HG03108 (cell line): ENCODE measurements around the gene LCN15.
"Not testable (repeated sequence)": the region's sequence is repeated elsewhere in the genome, so short reads cannot be mapped to it uniquely, and the experiment has no call there.

Source experiments
- ATAC-seq: cut with Tn5 transposase; IDR thresholded peaks from one replicate; pipeline ENCODE4 v1.9.1; 2021; ENCODE audit warnings: moderate library complexity; ENCODE audit not compliant: unreplicated experiment

Gene LCN15

GRCh38 chr9:136794281-136794999 is 30.1 kb upstream of the LCN15 start:
- ATAC-seq: no peak

- no peak for ATAC-seq
Observed at GRCh38 chr9:136793086-136793946, 29.0 kb upstream of the LCN15 start.

- ATAC-seq: no peak
Observed at GRCh38 chr9:136792321-136793085, 28.2 kb upstream of the LCN15 start.

GRCh38 chr9:136791516-136792276 is 27.4 kb upstream of the LCN15 start:
- ATAC-seq: no peak

- ATAC-seq: peak; percentile 82
Observed at GRCh38 chr9:136790640-136791515, 26.6 kb upstream of the LCN15 start, which contains the start of gene TMEM141. TMEM141 (plus strand) TSS chr9:136791344; CDS start chr9:136791371, 27 bp downstream.

- ATAC-seq: no peak
Observed at GRCh38 chr9:136789523-136789937, 25.2 kb upstream of the LCN15 start.

- ATAC-seq: not testable (repeated sequence)
Observed at GRCh38 chr9:136788644-136789522, 24.6 kb upstream of the LCN15 start.

GRCh38 chr9:136787690-136788400 is 23.5 kb upstream of the LCN15 start:
- no peak for ATAC-seq

- not testable (repeated sequence) for ATAC-seq
Observed at GRCh38 chr9:136786983-136787382, 22.7 kb upstream of the LCN15 start.

GRCh38 chr9:136786451-136786850 is 22.1 kb upstream of the LCN15 start:
- ATAC-seq: no peak

GRCh38 chr9:136785565-136786355 is 21.4 kb upstream of the LCN15 start:
- ATAC-seq: not testable (repeated sequence)

- ATAC-seq: no peak
Observed at GRCh38 chr9:136784997-136785361, 20.7 kb upstream of the LCN15 start.

- ATAC-seq: no peak
Observed at GRCh38 chr9:136784249-136784996, 20.1 kb upstream of the LCN15 start.

- ATAC-seq: no peak
Observed at GRCh38 chr9:136782452-136782851, 18.1 kb upstream of the LCN15 start.

- no peak for ATAC-seq
Observed at GRCh38 chr9:136779808-136780207, 15.5 kb upstream of the LCN15 start.

- no peak for ATAC-seq
Observed at GRCh38 chr9:136777359-136777758, 13.0 kb upstream of the LCN15 start.
